Measurements from ENCODE around the gene GALNT1.

The GALNT1 gene

DNA sequence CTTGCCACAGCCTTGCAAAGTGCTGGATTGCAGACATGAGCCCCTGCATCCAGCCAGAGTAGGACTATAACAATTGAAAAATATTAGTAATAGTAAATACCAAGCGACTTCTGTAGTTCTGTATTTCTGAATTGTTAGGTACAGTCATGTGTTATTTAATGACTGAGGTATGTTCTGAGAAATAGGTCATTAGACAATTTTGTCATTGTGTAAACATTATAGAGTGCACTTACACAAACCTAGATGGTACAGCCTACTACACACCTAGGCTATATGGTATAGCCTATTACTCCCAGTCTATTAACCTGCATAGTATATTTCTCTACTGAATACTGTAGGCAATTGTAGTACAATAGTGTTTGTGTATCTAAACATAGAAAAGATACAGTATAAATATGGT is 92.1 kb downstream of the GALNT1 start:
- H3K4me3 ChIP-seq (ENCODE audit: insufficient read depth, low read length, poor library complexity, severe bottlenecking): no peak overlapping the region
- H3K9me2 ChIP-seq (replicated peaks; ENCODE audit: insufficient read depth, low read length): no peaks in the 10 kb centered on the region
- H3K4me2 ChIP-seq (ENCODE audit: low read depth, low read length, poor library complexity, severe bottlenecking): no peak overlapping the region
- H3K36me3 ChIP-seq (ENCODE audit: low read length): no peaks in the 10 kb centered on the region
- no peaks in the 10 kb centered on the region for H4K20me1 ChIP-seq (ENCODE audit: low read depth, low read length)
- no peaks in the 10 kb centered on the region for H3F3A ChIP-seq (ENCODE audit: insufficient read depth)
- no peaks in the 10 kb centered on the region for H3K27me3 ChIP-seq (ENCODE audit: low read length)
- H3K79me2 ChIP-seq (ENCODE audit: insufficient read depth, low read length): no peaks in the 10 kb centered on the region
- H3K9ac ChIP-seq (ENCODE audit: low read length): no peak overlapping the region
- no peak for TF ChIP-seq EZH2phosphoT487 (conservative IDR thresholded peaks at IDR 0.05; ENCODE audit: low read length)
- TF ChIP-seq, protein P1, sequence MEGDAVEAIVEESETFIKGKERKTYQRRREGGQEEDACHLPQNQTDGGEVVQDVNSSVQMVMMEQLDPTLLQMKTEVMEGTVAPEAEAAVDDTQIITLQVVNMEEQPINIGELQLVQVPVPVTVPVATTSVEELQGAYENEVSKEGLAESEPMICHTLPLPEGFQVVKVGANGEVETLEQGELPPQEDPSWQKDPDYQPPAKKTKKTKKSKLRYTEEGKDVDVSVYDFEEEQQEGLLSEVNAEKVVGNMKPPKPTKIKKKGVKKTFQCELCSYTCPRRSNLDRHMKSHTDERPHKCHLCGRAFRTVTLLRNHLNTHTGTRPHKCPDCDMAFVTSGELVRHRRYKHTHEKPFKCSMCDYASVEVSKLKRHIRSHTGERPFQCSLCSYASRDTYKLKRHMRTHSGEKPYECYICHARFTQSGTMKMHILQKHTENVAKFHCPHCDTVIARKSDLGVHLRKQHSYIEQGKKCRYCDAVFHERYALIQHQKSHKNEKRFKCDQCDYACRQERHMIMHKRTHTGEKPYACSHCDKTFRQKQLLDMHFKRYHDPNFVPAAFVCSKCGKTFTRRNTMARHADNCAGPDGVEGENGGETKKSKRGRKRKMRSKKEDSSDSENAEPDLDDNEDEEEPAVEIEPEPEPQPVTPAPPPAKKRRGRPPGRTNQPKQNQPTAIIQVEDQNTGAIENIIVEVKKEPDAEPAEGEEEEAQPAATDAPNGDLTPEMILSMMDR (IDR thresholded peaks at IDR 0.05; ENCODE audit: insufficient read depth, low read length, poor library complexity, severe bottlenecking): no peak
- H3K27ac ChIP-seq (ENCODE audit: low read depth, low read length): no peak overlapping the region
- H3K9me3 ChIP-seq (ENCODE audit: insufficient read depth, low read length): no peaks in the 10 kb centered on the region
- no peak overlapping the region for H2AFZ ChIP-seq (ENCODE audit: low read depth, low read length, severe bottlenecking)

DNA sequence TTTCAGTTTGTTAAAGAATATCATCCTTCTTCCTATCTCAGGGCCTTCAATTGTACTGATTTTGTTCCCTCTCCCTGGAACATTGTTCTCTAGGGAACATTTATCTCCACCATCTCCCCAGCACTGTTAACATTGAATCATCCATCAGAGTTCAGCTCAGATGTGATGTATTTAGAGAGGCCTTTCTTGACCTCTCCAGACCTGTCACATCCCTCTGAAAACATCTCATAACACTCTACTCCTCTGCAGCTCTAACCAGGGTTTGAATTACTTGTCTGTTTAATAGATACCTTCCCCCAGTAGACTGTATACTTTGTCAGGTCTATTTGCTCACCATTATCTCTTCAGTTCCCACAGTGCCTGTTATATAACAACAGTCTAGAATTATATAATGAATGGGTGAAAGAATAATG is 98.6 kb downstream of the GALNT1 start:
- Histone ChIP-seq H3K79me2 (ENCODE audit: insufficient read depth, low read length) (no peaks in the 10 kb centered on the region), H3K36me3 (ENCODE audit: low read length) (no peaks in the 10 kb centered on the region), H3K9me3 (ENCODE audit: insufficient read depth, low read length) (no peaks in the 10 kb centered on the region), H3K9me2 (replicated peaks; ENCODE audit: insufficient read depth, low read length) (no peaks in the 10 kb centered on the region), H3K9ac (ENCODE audit: low read length) (no peak overlapping the region), H3K4me3 (ENCODE audit: insufficient read depth, low read length, poor library complexity, severe bottlenecking) (no peak overlapping the region), H3K27me3 (ENCODE audit: low read length) (no peaks in the 10 kb centered on the region), H3K4me2 (ENCODE audit: low read depth, low read length, poor library complexity, severe bottlenecking) (no peak overlapping the region), H3K27ac (ENCODE audit: low read depth, low read length) (no peak overlapping the region), H4K20me1 (ENCODE audit: low read depth, low read length) (no peaks in the 10 kb centered on the region), H3F3A (ENCODE audit: insufficient read depth) (no peaks in the 10 kb centered on the region), H2AFZ (ENCODE audit: low read depth, low read length, severe bottlenecking) (no peak overlapping the region)
- TF ChIP-seq EZH2phosphoT487 (conservative IDR thresholded peaks at IDR 0.05; ENCODE audit: low read length): no peak
- TF ChIP-seq, protein P1 (IDR thresholded peaks at IDR 0.05; ENCODE audit: insufficient read depth, low read length, poor library complexity, severe bottlenecking): no peak

DNA sequence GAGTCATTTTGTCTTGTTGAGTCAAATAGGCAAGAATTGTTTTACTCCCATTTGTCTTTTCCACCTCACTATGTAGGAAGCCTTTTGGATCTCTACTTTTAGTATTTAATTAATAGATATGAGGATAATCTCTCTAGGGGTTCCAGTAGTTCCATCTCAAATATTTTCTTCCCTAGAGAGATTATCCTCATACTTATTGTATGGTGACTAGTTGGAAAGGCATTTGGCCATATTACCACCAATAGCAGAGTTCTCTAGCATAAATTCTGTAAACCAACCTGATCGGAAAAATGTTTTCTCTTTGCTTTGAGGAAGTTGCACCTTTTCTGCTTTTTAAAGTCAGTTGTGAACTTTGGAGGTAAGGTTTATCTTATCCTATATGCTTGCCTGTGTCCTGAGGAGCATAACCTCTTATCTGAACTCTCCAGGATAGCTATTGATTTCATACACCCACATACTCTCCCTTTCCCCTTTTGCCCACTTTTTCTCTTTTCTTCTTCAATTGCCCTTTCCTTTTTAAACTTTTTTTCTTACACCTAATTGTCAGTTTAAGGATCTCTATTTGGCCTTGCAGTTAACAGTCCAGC is 100.8 kb downstream of the GALNT1 start:
- H3K9me3 ChIP-seq (ENCODE audit: insufficient read depth, low read length): no peaks in the 10 kb centered on the region
- no peaks in the 10 kb centered on the region for H3K79me2 ChIP-seq (ENCODE audit: insufficient read depth, low read length)
- H4K20me1 ChIP-seq (ENCODE audit: low read depth, low read length): no peaks in the 10 kb centered on the region
- no peak overlapping the region for H2AFZ ChIP-seq (ENCODE audit: low read depth, low read length, severe bottlenecking)
- H3K27ac ChIP-seq (ENCODE audit: low read depth, low read length): no peak overlapping the region
- no peak overlapping the region for H3K9ac ChIP-seq (ENCODE audit: low read length)
- TF ChIP-seq, protein P1 (IDR thresholded peaks at IDR 0.05; ENCODE audit: insufficient read depth, low read length, poor library complexity, severe bottlenecking): no peak
- TF ChIP-seq EZH2phosphoT487 (conservative IDR thresholded peaks at IDR 0.05; ENCODE audit: low read length): no peak
- H3K9me2 ChIP-seq (replicated peaks; ENCODE audit: insufficient read depth, low read length): no peaks in the 10 kb centered on the region
- H3K27me3 ChIP-seq (ENCODE audit: low read length): no peaks in the 10 kb centered on the region
- no peak overlapping the region for H3K4me3 ChIP-seq (ENCODE audit: insufficient read depth, low read length, poor library complexity, severe bottlenecking)
- H3F3A ChIP-seq (ENCODE audit: insufficient read depth): no peaks in the 10 kb centered on the region
- no peak overlapping the region for H3K4me2 ChIP-seq (ENCODE audit: low read depth, low read length, poor library complexity, severe bottlenecking)
- H3K36me3 ChIP-seq (ENCODE audit: low read length): no peaks in the 10 kb centered on the region

Measured in SU-DHL-6 (cell line).